ENCODE measurements around the gene KIAA1671.

DNA sequence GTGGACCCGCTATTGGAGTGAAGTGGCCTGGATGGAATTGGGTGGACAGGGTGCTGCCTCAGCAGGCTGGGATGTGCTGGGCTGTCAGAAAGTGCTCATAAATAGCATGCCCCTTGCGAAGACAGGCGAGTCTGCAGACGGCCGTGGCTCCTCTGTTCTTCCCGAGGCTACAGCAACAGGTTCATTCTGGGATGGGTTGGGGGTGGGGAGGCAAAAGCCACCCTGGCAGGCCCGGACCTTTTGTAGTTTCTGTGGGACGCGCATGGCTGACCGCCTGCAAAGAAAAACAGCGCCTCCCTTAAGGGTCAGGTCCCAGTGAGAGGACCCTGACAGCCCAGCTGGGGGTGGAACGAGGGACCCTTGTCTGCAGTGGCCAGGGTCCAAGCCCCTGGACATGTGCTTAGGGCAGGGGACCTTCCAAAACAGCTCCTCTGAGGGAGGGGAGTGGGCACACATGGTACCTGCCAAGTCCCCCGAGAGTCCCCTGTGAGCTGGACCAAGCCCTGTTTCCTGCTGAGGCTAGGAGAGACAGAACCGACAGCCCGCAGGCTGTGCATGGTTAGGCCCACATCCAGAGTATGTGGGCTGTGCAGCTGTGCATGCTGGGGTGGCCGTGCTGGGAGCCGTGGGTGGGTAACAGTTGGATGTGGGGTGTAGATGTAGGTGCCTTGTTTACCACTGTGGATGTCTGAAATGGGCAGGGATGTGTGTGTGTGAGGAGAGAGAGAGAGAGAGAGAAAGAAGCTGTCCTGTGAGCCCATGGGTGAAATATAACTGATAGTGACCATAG, 247.4 kb downstream of the KIAA1671 start, which contains the start of gene CRYBB3:
- TF ChIP-seq, protein P1, sequence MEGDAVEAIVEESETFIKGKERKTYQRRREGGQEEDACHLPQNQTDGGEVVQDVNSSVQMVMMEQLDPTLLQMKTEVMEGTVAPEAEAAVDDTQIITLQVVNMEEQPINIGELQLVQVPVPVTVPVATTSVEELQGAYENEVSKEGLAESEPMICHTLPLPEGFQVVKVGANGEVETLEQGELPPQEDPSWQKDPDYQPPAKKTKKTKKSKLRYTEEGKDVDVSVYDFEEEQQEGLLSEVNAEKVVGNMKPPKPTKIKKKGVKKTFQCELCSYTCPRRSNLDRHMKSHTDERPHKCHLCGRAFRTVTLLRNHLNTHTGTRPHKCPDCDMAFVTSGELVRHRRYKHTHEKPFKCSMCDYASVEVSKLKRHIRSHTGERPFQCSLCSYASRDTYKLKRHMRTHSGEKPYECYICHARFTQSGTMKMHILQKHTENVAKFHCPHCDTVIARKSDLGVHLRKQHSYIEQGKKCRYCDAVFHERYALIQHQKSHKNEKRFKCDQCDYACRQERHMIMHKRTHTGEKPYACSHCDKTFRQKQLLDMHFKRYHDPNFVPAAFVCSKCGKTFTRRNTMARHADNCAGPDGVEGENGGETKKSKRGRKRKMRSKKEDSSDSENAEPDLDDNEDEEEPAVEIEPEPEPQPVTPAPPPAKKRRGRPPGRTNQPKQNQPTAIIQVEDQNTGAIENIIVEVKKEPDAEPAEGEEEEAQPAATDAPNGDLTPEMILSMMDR (IDR thresholded peaks at IDR 0.05), result no peak
- TF ChIP-seq POLR2A (IDR thresholded peaks at IDR 0.05; ENCODE audit: low read depth) (no peak), EP300 (IDR thresholded peaks at IDR 0.05) (no peak), POLR2AphosphoS5 (IDR thresholded peaks at IDR 0.05) (no peak)

All from esophagus muscularis mucosa (tissue), 4 donors.